Esophagus squamous epithelium (tissue), 5 donors: Measurements from ENCODE around the gene LHPP. TPM values are rescaled to one million over a fixed set of nuclear protein-coding genes. Genes with fewer than 3 reads are reported as not detected.

Experiments used
- DNase-seq: peaks from one replicate; lab custom pipeline; 2025; lab: John Stamatoyannopoulos, UW
- H3K27ac ChIP-seq, 4 donors: fragments of 200-600 bp; sonication (generic); one replicate each; pipeline ENCODE4 v1.5.1; 2016 to 2019; ENCODE audit warnings: mild to moderate bottlenecking in 1 of 4
- H3K27me3 ChIP-seq, 4 donors: fragments of 200-600 bp; sonication (generic); 1 replicate in 3 of 4; 2 replicates in 1 of 4; pipeline versions ENCODE4 v1.5.1 to v1.6.0; 2017 to 2021; ENCODE audit warnings: antibody characterized with exemption in 1 of 4
- H3K36me3 ChIP-seq, 3 donors: fragments of 200-600 bp; sonication (generic); one replicate each; pipeline ENCODE4 v1.5.1; 2016 to 2019
- H3K4me1 ChIP-seq, 3 donors: fragments of 200-600 bp; sonication (generic); one replicate each; pipeline ENCODE4 v1.5.1; 2017 to 2019
- H3K4me3 ChIP-seq, 4 donors: fragments of 200-600 bp; sonication (generic); 1 replicate in 3 of 4; 2 replicates in 1 of 4; pipeline ENCODE4 v1.5.1; 2016 to 2019; ENCODE audit warnings: mild to moderate bottlenecking in 2 of 4, moderate library complexity in 1 of 4
- H3K9me3 ChIP-seq, 3 donors: fragments of 200-600 bp; sonication (generic); one replicate each; pipeline ENCODE4 v1.5.1; 2016 to 2019
- CTCF ChIP-seq, 6 experiments: fragments of 450-650 bp in 4 of 6; fragments of 200-600 bp in 2 of 6; sonication (generic) in 2 of 6; IDR thresholded peaks; one replicate each; pipeline ENCODE4 v1.5.1; 2016 to 2019; ENCODE audit warnings: antibody characterized with exemption in 6 of 6, mild to moderate bottlenecking in 4 of 6, moderate library complexity in 4 of 6
- POLR2A ChIP-seq, 4 donors: fragments of 450-650 bp; IDR thresholded peaks; one replicate each; pipeline ENCODE4 v1.6.1; 2017; ENCODE audit warnings: antibody characterized with exemption in 4 of 4, mild to moderate bottlenecking in 4 of 4, moderate library complexity in 3 of 4
- WGBS, 2 donors: methylation state at CpG; one replicate each; pipeline ENCODE4 v1.1.5; 2018; 5-methylcytosine and 5-hydroxymethylcytosine counted together
- intact Hi-C: fragments of 100-400 bp; cut with DNase I; formaldehyde crosslinking; loops from one replicate; pipeline ENCODE4 v1.15.0; 2022
- total RNA-seq, 4 donors: library from RNA; depleted of rRNA; stranded (reverse); fragments of >200 nt; gene quantifications; one replicate each; pipeline ENCODE4 v1.1.0, GENCODE V29; 2016
- donor health status: DM: yes; HTN: yes; CAD: no.

LHPP gene
- total RNA-seq, 4 donors from 2014 or later: 13.9 to 41.1 (median 24.3) TPM

GRCh38 chr10:124469956-124470484, 8.4 kb downstream of the LHPP start:
- Histone ChIP-seq H3K27ac (no peak overlapping the region), H3K36me3 (peaks cover 0 to 10% (median 0%) of the 10 kb centered on the region in 3 donors), H3K4me1 (peaks cover 0 to 7% (median 0%) of the 10 kb centered on the region in 3 donors), H3K4me3 (no peak overlapping the region), H3K27me3 (no peaks in the 10 kb centered on the region), H3K9me3 (no peaks in the 10 kb centered on the region)
- TF ChIP-seq CTCF (IDR thresholded peaks at IDR 0.05): no peak
- TF ChIP-seq POLR2A (IDR thresholded peaks at IDR 0.05): no peak
- 93 to 96% methylated on average over 4 to 10 of the region's 20 CpGs for WGBS, 2 donors
- intact Hi-C loops: no loop called here
- no peak for DNase-seq

- Histone ChIP-seq H3K4me1 (no peaks in the 10 kb centered on the region), H3K27ac (no peak overlapping the region), H3K27me3 (no peaks in the 10 kb centered on the region), H3K36me3 (peaks cover 0 to 10% (median 0%) of the 10 kb centered on the region in 3 donors), H3K4me3 (no peak overlapping the region), H3K9me3 (no peaks in the 10 kb centered on the region)
- TF ChIP-seq POLR2A (IDR thresholded peaks at IDR 0.05): no peak
- no peak for TF ChIP-seq CTCF (IDR thresholded peaks at IDR 0.05)
- no peak for DNase-seq
- WGBS, 2 donors: 90 to 91% methylated on average over 12 of the region's 13 CpGs
- intact Hi-C loops: no loop called here
Observed at GRCh38 chr10:124470544-124471434, 9.2 kb downstream of the LHPP start.

GRCh38 chr10:124472071-124472470, 10.4 kb downstream of the LHPP start:
- intact Hi-C loops: no loop called here
- Histone ChIP-seq H3K4me3 (no peak overlapping the region), H3K27ac (no peak overlapping the region), H3K27me3 (no peaks in the 10 kb centered on the region), H3K36me3 (peaks cover 0 to 17% (median 0%) of the 10 kb centered on the region in 3 donors), H3K4me1 (no peaks in the 10 kb centered on the region), H3K9me3 (no peaks in the 10 kb centered on the region)
- 77% methylated on average over 4 to 5 of the region's 6 CpGs for WGBS, 2 donors
- no peak for DNase-seq
- TF ChIP-seq POLR2A (IDR thresholded peaks at IDR 0.05) (no peak), CTCF (IDR thresholded peaks at IDR 0.05) (no peak)

- DNase-seq: no peak
- intact Hi-C loops: no loop called here
- 59 to 67% methylated on average over 3 of the region's 3 CpGs for WGBS, 2 donors
Observed at GRCh38 chr10:124473070-124473469, 11.4 kb downstream of the LHPP start.

More at GRCh38 chr10:124473070-124473469, 11.4 kb downstream of the LHPP start:
- Histone ChIP-seq H3K4me3 (no peak overlapping the region), H3K9me3 (no peaks in the 10 kb centered on the region), H3K4me1 (peaks cover 0 to 2% (median 0%) of the 10 kb centered on the region in 3 donors), H3K36me3 (peaks cover 0 to 17% (median 0%) of the 10 kb centered on the region in 3 donors), H3K27ac (no peak overlapping the region), H3K27me3 (no peaks in the 10 kb centered on the region)
- TF ChIP-seq CTCF (IDR thresholded peaks at IDR 0.05) (no peak), POLR2A (IDR thresholded peaks at IDR 0.05) (no peak)
